ENCODE measurements around the gene SPNS3.

DNA sequence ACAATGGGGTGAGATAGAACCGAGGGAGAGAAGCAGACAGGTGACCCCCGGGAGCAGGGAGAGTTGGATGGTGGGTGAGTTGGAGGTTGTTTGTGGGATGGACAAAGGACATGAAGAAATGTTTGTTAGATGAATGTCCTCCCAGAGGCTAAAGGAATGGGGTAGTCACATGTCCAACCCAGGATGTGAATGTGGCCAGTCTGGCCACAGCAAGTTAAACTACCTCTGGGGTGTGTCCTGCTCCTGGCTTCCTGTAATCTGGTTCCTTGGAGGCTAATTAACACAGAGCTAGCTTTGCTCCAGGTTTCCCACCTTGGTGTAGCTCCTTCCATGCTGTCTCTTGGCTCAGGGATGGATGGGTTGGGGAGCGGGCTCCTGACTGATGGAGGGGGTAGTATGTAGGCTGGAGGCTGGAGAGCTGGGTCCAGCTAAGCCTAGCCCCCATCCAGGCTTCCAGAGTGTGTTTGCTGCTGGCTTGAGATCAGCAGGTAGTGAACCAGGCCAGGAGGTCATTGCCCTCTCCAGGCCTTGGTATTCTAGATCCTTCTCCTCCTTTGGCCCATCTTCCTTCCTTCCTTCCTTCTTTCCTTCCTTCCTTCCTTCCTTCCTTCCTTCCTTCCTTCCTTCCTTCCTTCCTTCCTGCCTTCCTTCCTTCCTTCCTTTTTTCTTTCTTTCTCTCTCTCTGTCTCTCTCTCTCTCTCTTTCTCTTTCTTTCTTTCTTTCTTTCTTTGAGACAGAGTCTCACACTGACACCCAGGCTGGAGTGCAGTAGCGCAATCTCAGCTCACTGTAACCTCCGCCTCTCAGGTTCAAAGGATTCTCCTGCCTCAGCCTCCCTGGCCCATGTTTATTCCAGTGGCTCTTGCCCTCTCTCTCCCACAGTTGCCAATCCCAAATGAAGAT lies 39.3 kb upstream of the SPNS3 start:
- TF ChIP-seq, protein P1, sequence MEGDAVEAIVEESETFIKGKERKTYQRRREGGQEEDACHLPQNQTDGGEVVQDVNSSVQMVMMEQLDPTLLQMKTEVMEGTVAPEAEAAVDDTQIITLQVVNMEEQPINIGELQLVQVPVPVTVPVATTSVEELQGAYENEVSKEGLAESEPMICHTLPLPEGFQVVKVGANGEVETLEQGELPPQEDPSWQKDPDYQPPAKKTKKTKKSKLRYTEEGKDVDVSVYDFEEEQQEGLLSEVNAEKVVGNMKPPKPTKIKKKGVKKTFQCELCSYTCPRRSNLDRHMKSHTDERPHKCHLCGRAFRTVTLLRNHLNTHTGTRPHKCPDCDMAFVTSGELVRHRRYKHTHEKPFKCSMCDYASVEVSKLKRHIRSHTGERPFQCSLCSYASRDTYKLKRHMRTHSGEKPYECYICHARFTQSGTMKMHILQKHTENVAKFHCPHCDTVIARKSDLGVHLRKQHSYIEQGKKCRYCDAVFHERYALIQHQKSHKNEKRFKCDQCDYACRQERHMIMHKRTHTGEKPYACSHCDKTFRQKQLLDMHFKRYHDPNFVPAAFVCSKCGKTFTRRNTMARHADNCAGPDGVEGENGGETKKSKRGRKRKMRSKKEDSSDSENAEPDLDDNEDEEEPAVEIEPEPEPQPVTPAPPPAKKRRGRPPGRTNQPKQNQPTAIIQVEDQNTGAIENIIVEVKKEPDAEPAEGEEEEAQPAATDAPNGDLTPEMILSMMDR (IDR thresholded peaks at IDR 0.05): no peak
- TF ChIP-seq POLR2A (IDR thresholded peaks at IDR 0.05) (no peak), EP300 (IDR thresholded peaks at IDR 0.05) (no peak)

All from gastroesophageal sphincter (tissue), 3 donors.